ENCODE results near the gene FMNL2. TPM values are rescaled to one million over a fixed set of nuclear protein-coding genes. Genes with fewer than 3 reads are reported as not detected.
A peak's percentile ranks its signal among the peaks of the same experiment; 100 is the strongest.

FMNL2 gene
- total RNA-seq, 1 donor from 2014 or later = 23.4 TPM

DNA sequence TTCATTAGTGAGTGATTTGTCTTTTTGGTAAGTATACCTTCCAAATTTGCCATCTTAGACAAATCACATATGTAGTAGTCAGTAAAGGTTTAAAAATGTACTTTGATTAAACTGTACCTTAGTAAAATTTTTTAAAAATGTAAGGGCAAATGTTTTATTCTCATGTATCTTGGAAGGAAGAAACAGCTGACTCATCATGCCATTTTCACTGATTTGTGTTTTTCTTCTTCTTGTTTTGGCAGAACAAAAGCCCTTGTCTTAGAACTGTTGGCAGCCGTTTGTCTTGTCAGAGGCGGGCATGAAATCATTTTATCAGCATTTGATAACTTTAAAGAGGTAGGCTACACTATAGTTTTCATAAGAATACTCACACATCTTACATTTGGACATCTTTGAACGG, 245.7 kb downstream of the FMNL2 start:
- DNase-seq (ENCODE audit: low spot score) = no peak

DNA sequence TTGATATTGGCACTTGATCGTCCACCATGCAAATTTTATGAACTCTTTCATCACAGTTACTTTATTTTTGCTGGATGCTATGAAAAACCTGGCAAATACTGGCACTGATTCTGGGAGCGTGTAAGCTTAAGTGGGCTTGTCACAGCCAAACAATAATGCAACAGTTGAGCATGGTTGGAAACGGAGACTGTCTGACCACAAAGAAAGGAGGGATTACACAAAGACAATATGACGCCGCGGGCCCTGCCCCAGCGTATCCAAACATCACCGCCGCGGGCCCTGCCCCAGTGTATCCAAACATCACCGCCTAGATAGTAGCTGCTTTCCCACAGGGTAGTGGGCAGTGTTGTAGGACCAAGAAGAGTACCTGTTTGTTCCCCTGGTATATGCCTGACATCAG, 246.4 kb downstream of the FMNL2 start:
- no peak for DNase-seq (ENCODE audit: low spot score)

DNA sequence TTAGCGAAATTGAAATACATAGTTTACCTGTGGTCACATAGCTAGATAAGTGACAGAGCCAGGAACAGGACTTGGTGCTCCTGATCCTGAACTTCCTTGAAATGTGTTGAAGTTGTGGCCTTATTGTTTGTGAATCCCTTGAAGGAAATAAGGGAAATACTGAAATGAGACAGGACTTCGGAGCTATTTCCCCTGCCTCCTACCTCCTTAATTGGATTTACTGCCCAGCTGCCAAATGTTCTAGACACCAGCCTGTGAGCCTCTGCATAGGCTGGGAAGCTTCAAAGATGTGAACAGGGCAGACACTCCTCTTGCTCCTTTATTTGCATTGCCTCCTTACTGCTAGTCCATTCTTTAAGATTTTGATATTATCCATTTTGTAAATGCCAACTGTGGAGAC, 247.1 kb downstream of the FMNL2 start:
- DNase-seq (ENCODE audit: low spot score) = no peak

DNA sequence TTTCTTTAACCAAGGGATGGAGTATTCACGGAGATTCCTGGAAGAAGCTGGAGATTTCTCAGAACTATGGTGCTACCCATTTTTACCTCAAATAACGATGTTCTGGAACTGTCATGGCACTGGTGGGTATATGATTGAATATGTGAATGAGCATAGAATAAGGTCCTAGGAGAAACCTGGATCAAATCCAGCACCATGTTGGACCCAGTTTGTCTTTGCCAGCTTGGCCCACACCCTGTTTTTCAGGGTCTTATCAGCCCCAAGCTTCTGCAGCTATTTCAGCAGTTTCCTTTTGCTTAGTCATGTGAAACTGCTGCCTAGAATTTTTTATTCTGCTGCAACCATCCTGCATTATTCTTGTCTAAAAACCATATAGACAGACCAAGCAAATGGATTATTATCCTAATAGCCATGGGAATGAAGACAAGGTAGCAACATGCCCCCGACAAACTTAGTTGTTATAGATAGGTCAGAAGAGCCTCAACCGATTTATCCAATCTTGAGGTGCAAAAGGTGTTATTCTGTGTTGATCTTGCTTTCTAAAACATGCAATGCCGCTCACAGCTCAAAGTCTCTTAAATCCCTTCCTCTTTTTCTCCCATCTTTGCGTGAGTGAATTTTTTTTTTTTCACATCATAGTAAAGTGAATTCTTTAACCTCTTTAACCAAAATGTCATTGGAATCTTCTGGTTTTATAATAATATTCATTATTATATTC, 248.7 kb downstream of the FMNL2 start:
- DNase-seq (ENCODE audit: low spot score) = no peak

DNA sequence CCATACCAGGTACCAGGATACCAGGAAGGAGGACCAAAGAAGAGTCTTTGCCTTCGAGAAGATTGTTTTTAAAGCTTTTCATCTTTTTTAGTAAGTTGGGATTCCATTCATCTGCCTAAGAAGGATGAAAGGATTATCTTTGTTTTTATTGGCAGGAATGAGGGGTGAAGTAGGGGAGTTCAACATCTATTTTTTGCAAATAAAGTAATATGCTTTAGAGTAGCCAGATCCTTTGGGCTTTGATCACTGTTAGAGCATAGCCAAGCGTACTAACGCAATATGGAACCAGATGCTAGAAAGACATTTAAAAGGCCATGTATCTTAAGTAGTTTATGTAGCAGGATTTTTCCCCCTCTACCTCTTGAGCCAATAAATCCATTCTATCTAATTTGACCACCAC, 249.3 kb downstream of the FMNL2 start:
- DNase-seq (ENCODE audit: low spot score) = peak; percentile 69

DNA sequence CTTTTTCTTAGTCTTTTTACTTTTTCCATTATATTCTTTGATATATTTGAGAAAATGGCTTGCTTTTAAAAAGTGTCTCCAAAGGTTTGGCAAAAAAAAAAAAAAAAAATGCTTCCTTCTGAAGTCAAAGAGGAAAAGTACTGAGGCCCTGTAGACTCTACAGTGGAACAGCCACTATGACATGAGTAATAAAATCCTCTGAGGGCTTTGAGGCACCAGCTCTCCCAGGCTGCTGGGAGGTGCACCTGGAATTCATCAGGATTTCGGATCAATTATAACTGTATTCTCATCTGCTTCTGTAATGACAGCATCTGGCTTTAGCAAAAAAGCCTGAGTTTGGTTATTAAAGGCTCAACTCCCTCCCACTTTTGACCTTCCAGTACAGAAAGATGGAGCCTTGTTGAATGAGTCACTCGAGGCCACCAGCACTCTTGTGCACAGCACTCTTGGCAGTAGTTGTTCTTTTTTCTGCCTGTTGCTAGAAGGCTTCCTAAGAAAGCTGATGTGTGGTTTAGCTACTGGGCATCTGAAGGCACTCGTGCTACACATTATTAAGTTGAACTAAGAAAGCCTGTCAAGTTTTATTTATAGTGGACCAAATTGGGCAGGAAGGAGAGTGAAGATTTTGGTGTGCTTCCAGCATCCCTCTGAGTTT, 251.0 kb downstream of the FMNL2 start:
- DNase-seq (ENCODE audit: low spot score) = peak; percentile 91

DNA sequence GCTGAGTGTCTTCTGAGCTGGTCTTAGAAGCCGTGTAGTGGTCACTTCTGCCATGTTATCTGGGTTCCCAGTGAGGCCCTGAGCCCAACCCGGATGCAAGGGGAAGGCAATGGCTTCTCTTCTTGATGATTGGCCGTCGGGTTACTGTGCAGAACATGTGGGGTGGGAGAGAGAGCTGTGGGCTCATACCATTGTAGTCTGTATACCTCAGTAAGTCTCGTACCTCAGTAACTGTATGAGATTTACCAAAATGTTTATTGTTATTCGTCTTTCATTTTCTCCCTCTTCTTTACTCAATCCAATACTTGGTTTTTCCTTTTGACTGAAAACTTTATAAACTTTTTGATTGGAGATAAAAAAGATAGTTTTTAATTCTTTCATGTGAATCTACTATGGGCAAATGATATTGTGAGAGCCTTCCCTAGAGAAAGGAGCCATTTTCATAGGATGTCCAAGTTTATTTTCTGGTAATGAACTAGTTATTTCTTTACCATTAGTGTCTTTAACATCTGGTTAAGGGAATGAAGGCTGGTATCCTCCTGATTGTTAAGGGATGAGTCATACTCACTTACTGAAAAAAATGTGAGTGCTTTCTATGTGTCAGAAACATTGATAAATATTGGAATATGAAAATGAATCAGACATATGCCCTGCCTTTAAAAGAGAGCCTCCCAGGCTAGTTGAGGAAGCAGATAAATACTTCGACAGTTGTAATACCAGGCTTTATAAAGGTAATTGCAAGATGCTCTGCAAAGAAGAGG, 252.4 kb downstream of the FMNL2 start:
- no peak for DNase-seq (ENCODE audit: low spot score)

DNA sequence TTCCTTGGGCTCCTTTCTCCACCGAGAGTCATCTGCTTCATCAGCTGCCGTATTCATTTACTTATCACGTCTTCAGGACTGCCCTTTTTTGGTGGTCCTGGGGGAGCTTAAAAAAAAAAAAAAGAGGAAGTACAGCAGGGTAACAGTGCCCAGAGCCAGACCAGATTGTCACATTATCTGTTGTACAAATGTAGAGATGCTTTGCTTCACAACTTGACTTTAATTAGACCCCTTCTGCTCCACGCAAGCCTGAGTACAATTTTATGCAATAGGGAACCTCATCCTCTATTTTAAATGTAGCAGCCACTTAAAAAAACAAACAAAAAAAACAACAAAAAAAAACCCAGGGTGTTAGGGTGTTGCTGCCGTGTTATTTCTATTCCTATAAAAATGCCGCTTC, 254.0 kb downstream of the FMNL2 start:
- no peak for DNase-seq (ENCODE audit: low spot score)

DNA sequence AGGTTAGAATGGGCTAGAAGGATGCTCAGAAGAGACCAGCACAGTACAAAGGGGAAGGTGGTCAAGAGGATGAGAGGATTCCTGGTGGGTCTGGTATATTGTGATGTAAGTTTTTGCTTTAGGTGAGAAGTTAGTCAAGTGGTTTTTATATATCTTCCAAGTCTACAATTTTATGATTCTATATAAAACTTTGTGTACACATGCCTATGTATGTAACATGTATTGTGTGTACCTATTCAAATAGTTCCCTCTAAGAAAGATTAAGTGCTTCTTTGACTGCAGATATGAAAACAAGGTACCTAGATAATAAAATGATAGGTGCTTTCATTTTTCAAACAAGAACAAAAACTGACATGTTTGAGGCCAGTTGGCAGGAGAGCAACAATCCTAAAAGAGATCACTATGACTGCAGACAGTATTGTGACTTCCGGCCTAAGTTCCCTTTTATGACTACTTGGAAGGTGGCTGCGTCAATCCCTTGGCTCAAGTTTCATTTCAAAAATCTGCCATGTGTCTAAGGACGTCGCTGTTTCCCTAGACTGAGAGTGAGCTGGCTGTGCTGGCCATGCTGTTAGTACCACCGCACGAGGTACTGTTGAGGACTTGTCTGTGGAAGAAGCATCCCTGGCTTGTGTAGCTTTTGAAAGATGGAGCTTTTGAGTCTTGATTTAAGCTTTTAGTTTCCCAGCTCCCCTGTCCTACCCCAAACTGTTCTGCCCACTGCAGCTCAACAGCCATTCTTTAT, 259.2 kb downstream of the FMNL2 start:
- DNase-seq (ENCODE audit: low spot score) = peak; percentile 30

DNA sequence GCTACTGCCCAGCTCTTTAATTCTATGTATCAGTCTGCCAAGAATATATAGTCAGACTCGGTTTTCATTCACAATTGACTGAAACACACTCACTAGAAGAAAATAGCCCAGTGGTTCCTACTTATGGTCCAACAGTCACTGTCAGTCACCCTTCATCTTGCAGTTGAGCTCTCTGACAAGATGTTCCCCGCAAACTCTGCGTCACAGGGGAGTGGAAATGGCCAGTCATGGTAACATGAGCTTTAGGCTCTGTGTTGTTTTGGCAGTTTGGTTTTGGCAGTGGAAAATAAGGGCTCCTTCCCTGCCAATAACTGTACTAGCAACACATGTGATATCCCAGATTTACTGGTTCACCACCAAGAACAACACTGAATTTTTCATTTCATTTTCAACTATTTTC, 259.8 kb downstream of the FMNL2 start:
- no peak for DNase-seq (ENCODE audit: low spot score)

DNA sequence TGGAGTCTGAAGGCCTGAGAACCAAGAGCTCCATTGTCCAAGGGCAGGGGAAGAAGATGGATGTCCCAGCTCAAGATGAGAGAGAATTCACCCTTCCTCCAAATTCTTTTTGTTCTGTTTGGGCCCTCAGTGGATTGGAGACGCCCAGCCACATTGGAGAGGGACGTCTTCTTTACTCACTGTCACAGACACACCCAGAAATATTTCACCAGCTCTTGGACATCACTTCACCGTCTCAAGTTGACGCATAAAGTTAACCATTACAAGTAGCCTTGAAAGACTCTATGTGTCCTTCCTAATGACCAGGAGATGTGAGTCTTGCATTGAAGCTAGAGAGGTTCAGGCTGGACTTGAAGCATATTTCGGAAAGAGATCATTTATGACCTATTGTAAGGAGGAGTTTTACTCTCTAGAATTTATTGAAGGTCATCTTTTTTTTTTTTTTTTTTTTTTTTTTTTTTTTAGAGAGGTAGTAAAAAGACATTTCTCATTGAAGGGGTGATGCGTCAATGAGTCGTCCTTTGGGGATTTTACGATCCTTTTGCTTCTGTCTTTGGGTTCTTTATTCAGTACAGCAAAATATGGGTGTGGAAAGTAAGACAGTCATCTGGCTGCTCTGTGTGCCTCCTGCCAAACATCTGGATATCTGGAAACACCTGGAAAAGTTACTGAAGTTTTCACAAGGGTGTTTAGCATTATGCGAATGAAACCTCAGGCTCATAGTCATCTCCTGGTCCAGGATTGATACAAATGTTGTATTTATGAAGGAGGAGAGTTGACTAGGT, 264.2 kb downstream of the FMNL2 start:
- DNase-seq (ENCODE audit: low spot score) = no peak

DNA sequence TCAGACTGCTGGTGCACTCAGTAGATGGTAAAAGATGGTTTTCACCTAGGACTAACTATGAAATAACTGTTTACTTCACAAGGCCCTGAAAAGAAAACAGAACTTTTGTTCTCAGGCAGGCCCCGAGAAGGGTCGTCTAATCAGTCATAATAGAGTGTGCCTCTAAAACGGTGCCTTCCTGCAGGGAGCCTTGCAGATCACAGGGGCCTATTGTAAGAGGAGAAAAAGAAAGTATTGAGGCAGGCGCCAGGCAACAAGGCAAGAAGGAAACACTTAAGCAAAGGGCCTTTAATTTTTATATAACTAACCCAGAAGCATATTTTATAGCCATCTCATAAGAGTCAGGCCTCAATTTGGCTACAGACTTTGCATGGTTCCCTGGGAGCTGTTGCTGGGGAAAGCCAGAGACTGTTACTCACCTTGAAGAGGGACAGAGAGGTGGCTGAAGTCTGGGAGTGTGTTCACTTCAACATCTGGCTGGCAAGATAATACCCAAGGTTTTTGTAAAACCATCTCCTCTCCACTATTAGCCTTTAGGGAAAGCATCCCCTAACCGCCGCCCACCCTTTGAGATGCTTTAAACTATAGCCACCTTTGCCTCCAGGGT, 265.2 kb downstream of the FMNL2 start:
- no peak for DNase-seq (ENCODE audit: low spot score)

DNA sequence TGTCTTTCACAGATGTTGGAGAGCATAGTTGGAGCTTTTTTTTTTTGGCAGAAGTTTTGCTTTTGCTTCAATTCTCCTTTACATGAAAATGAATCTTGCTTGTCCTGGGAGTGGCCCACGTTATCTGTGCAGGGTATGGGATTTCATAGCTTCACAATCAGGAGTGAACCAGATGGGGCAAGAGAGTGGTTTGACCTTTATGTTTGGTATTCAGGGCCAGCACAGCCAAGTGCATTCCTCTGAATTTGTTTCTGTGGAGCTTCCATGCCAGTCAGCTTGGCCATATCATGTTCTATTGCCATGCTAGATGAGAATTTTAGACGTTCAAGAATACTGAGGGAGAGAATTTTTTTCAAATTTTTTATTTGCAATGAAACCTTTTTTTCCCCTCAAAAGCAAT, 265.7 kb downstream of the FMNL2 start:
- DNase-seq (ENCODE audit: low spot score) = no peak

DNA sequence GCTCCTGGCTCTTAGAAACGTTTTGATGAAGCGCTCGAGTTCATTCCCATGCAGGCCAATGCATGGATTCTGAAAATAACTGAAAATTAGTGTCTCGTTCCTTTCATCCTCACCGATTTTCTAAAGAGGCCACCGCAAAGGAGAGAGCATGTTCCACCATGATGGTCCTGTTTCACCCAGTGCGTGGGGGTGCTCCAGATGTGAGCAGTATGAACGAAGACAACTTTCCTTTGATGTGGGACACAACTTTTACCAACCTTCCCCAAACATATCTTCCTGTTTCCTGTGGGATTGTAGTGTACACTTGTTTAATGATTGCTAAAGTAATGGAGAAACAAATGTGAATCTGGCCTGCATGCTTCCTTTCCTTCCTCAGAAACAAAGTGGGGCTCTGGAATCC, 267.8 kb downstream of the FMNL2 start:
- no peak for DNase-seq (ENCODE audit: low spot score)

DNA sequence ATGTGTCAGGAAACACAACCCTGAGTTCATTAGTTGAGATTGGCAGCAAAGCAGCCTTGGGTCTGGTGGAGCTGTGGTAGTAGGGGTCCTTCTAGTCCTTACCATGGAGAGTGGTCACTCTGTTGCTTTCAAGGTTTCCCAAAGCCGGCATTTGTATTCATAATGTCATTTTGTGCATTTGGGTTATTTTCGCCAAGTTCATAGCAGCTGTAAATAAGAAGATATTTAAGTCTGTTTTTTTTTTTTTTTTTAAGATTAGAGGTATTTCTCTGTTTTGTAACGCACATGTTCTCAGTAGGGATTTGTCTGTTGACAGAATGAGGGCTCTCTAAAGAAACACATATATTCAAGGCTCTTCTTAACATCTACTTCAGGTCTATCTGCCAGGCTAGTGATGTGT, 268.2 kb downstream of the FMNL2 start:
- no peak for DNase-seq (ENCODE audit: low spot score)

DNA sequence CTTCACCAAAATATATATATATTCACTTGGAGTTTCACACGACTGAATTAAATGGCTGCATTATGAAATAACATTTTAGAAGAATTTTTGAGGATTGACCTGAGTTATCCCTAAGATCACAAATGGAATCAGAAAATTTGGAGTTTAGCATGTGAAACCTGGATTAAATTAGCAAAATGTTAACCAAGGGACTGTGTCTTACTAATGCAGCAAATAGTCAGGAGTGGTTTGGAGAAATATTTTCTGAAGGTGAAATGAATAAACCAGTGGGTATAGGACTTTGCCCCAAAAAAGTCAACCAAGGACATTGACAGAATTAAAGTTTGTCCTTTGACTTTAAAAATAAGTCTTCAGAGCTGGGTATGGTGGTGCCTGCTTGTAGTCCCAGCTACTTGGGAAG, 271.1 kb downstream of the FMNL2 start:
- no peak for DNase-seq (ENCODE audit: low spot score)

DNA sequence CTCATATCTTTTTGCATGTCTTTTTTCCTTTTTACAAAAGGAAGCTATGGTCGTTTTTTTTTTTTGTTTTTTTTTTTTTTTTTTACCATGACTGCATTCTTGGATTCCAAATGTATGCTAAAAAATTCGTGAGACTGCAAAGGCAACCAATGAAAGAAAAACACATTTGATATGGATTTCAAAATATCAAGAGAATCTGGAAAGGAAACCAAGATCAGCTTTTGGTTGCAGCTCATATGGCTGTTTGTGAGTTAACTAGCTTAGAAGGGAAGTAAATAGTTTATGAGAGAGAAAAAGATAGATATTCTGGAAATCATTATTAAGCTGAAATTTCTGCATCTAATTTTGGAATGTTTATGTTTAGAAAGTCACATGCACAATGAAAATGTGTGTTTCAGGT, 272.0 kb downstream of the FMNL2 start:
- no peak for DNase-seq (ENCODE audit: low spot score)

DNA sequence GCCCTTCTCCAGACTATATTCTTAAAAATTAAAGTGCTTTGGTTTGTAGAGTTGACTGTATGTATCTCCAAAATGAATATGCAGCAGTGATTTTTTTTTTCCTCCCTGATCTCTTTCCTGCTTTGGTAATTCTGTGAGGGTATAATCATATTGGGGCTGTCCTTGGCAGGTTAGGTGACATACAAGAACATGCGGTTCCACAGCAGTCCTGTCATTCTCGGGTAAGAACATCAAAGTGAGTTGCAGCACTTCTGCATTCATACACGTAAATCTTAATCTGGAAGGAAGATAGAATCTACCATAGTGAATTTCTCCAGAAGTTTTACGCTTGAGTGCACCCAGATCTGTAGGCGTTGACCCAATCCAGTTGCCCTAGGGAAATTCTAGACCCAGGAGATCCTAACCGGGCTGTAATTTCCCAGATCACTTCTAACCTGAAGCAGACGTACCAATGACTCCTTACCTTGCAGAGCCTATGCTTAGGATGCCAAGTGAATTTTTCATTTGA, 272.9 kb downstream of the FMNL2 start:
- no peak for DNase-seq (ENCODE audit: low spot score)

DNA sequence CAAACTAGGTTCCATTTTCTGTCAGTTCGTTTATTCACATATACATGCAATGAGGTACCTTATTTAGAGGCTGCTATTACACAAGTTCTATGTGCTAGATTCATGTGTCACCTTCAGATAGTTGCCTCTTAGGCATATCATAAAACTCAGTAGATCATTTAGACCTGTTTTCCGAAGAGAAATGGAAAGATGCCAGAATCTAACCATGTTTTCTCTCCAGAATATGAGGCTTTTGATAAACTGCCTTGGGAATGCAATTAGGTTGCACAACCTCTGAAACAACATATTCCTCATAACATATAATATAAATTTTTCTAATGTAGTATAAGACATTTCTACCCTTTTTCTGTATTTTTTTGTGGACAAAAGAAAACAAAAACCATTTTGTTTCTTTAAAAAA, 274.2 kb downstream of the FMNL2 start:
- DNase-seq (ENCODE audit: low spot score) = peak; percentile 28

DNA sequence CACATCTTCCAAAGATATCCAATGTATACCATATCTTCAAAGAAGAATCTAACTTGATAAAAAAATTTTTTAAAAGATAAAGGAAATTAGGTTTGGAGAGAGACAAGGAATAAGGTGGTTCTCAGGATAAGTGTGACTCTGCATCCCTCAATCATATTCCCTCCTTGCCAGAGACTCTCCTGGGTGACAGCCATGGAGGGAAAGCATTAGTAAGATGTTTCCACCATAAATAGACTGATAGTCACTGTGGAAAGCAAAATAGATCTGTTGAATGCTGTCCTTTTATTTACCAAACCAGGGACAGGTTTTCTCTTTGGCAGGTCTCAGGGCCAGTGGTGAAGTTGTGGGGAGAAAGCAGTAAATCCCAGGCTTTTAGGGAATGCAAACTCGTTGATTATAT, 274.7 kb downstream of the FMNL2 start:
- DNase-seq (ENCODE audit: low spot score) = no peak

All from umbilical cord (tissue), 2 donors.